ENCODE measurements around the gene TAF1B. TPM values are rescaled to one million over a fixed set of nuclear protein-coding genes. Genes with fewer than 3 reads are reported as not detected.
A peak's percentile ranks its signal among the peaks of the same experiment; 100 is the strongest.

The TAF1B gene
- total and polyA plus RNA-seq, 2 donors (not counting 1 experiment from before 2014, with no cell fraction given) = 19.5 to 32.9 TPM

GRCh38 chr2:9952286-9952737 lies 109.0 kb downstream of the TAF1B start:
- Histone ChIP-seq H3K36me3 (ENCODE audit: control insufficient read depth, insufficient read depth, low read length) (no peaks in the 10 kb centered on the region), H3K4me1 (ENCODE audit: control insufficient read depth, extremely low read depth, insufficient read depth, low read length) (peaks cover 2% of the 10 kb centered on the region), H3K79me2 (ENCODE audit: control insufficient read depth, insufficient read depth, low read length) (no peaks in the 10 kb centered on the region), H3K4me3 (replicated peaks in 1 of 4; ENCODE audit: control extremely low read depth in 1 of 4, insufficient read depth in 1 of 4, low read depth in 3 of 4, low read length in 4 of 4) (peak overlapping the region in 3 of 4 experiments; percentile 34 to 65 (median 43)), H3K9me3 (ENCODE audit: control insufficient read depth, insufficient read depth, low read depth, low read length) (no peaks in the 10 kb centered on the region), H2AFZ (ENCODE audit: low read length) (no peak overlapping the region), H3K9ac (ENCODE audit: insufficient read depth, low read length) (no peak overlapping the region), H3K27ac (ENCODE audit: insufficient read depth, low read length) (no peak overlapping the region), H4K20me1 (ENCODE audit: control insufficient read depth, extremely low read depth, insufficient read depth, low read length) (no peaks in the 10 kb centered on the region), H3K27me3 (ENCODE audit: control insufficient read depth, insufficient read depth, low read length) (no peaks in the 10 kb centered on the region), H3K4me2 (ENCODE audit: extremely low read depth, insufficient read depth, low read length) (peak overlapping the region; percentile 58)
- TF ChIP-seq CTCF (conservative IDR thresholded peaks at IDR 0.05 in 1 of 2, IDR thresholded peaks at IDR 0.05 in 1 of 2; ENCODE audit: low read depth in 1 of 2, low read length in 2 of 2) = no peak
- no peak for DNase-seq (ENCODE audit: low read depth in 2 of 2)

GRCh38 chr2:9952856-9953503 lies 109.7 kb downstream of the TAF1B start:
- no peaks in the 10 kb centered on the region for H3K36me3 ChIP-seq (ENCODE audit: control insufficient read depth, insufficient read depth, low read length)

GRCh38 chr2:9954136-9954535 lies 110.9 kb downstream of the TAF1B start:
- Histone ChIP-seq H3K27ac (ENCODE audit: insufficient read depth, low read length) (no peak overlapping the region), H3K4me2 (ENCODE audit: extremely low read depth, insufficient read depth, low read length) (no peak overlapping the region), H3K9ac (ENCODE audit: insufficient read depth, low read length) (no peak overlapping the region), H3K4me1 (ENCODE audit: control insufficient read depth, extremely low read depth, insufficient read depth, low read length) (peaks cover 2% of the 10 kb centered on the region), H3K79me2 (ENCODE audit: control insufficient read depth, insufficient read depth, low read length) (no peaks in the 10 kb centered on the region), H3K9me3 (ENCODE audit: control insufficient read depth, insufficient read depth, low read depth, low read length) (no peaks in the 10 kb centered on the region), H3K4me3 (replicated peaks in 1 of 4; ENCODE audit: control extremely low read depth in 1 of 4, insufficient read depth in 1 of 4, low read depth in 3 of 4, low read length in 4 of 4) (no peak overlapping the region), H4K20me1 (ENCODE audit: control insufficient read depth, extremely low read depth, insufficient read depth, low read length) (no peaks in the 10 kb centered on the region), H2AFZ (ENCODE audit: low read length) (no peak overlapping the region), H3K36me3 (ENCODE audit: control insufficient read depth, insufficient read depth, low read length) (no peaks in the 10 kb centered on the region), H3K27me3 (ENCODE audit: control insufficient read depth, insufficient read depth, low read length) (no peaks in the 10 kb centered on the region)
- peak in 1 of 2 donors; percentile 55 for DNase-seq (ENCODE audit: low read depth in 2 of 2)
- no peak for TF ChIP-seq EZH2 (IDR thresholded peaks at IDR 0.05; ENCODE audit: low read length, missing control alignments)
- TF ChIP-seq CTCF (conservative IDR thresholded peaks at IDR 0.05 in 1 of 2, IDR thresholded peaks at IDR 0.05 in 1 of 2; ENCODE audit: low read depth in 1 of 2, low read length in 2 of 2) = no peak

More at GRCh38 chr2:9952856-9953503, 109.7 kb downstream of the TAF1B start:
- no peak overlapping the region for H2AFZ ChIP-seq (ENCODE audit: low read length)
- H4K20me1 ChIP-seq (ENCODE audit: control insufficient read depth, extremely low read depth, insufficient read depth, low read length) = no peaks in the 10 kb centered on the region
- H3K79me2 ChIP-seq (ENCODE audit: control insufficient read depth, insufficient read depth, low read length) = no peaks in the 10 kb centered on the region
- no peak overlapping the region for H3K9ac ChIP-seq (ENCODE audit: insufficient read depth, low read length)
- DNase-seq (ENCODE audit: low read depth in 2 of 2) = no peak
- H3K27ac ChIP-seq (ENCODE audit: insufficient read depth, low read length) = no peak overlapping the region
- TF ChIP-seq CTCF (conservative IDR thresholded peaks at IDR 0.05 in 1 of 2, IDR thresholded peaks at IDR 0.05 in 1 of 2; ENCODE audit: low read depth in 1 of 2, low read length in 2 of 2) = no peak
- no peak overlapping the region for H3K4me2 ChIP-seq (ENCODE audit: extremely low read depth, insufficient read depth, low read length)
- H3K4me3 ChIP-seq (replicated peaks in 1 of 4; ENCODE audit: control extremely low read depth in 1 of 4, insufficient read depth in 1 of 4, low read depth in 3 of 4, low read length in 4 of 4) = peak overlapping the region in 1 of 4 experiments; percentile 20
- H3K4me1 ChIP-seq (ENCODE audit: control insufficient read depth, extremely low read depth, insufficient read depth, low read length) = peaks cover 2% of the 10 kb centered on the region
- no peaks in the 10 kb centered on the region for H3K9me3 ChIP-seq (ENCODE audit: control insufficient read depth, insufficient read depth, low read depth, low read length)
- no peaks in the 10 kb centered on the region for H3K27me3 ChIP-seq (ENCODE audit: control insufficient read depth, insufficient read depth, low read length)
